Erythroblast (primary cell): ENCODE results near the gene TBC1D3B.

Experiments
- GATA1 ChIP-seq: IDR thresholded peaks from 2 replicates; pipeline ENCODE4 v1.6.1; 2011; ENCODE audit warnings: low read depth, mild to moderate bottlenecking, control low read depth, low read length, moderate library complexity
- POLR2A ChIP-seq: IDR thresholded peaks from 2 replicates; pipeline ENCODE4 v1.6.1; 2011; ENCODE audit warnings: mild to moderate bottlenecking, low read length

- no peak for TF ChIP-seq POLR2A
- no peak for TF ChIP-seq GATA1
Observed at GRCh38 chr17:36214918-36215317, 38.5 kb upstream of the TBC1D3B start.
